Measurements from ENCODE around the gene TNFRSF13B.
"Not testable (repeated sequence)": the region's sequence is repeated elsewhere in the genome, so short reads cannot be mapped to it uniquely, and the experiment has no call there.

Gene TNFRSF13B

GRCh38 chr17:16923097-16923903 lies 48.6 kb downstream of the TNFRSF13B start:
- no peak for DNase-seq

- no peak for DNase-seq
Observed at GRCh38 chr17:16922386-16923096, 49.4 kb downstream of the TNFRSF13B start.

GRCh38 chr17:16921451-16921850 lies 50.5 kb downstream of the TNFRSF13B start:
- not testable (repeated sequence) for DNase-seq

- no peak for DNase-seq
Observed at GRCh38 chr17:16920628-16921020, 51.3 kb downstream of the TNFRSF13B start.

GRCh38 chr17:16919663-16920627 lies 52.0 kb downstream of the TNFRSF13B start:
- no peak for DNase-seq

DNA sequence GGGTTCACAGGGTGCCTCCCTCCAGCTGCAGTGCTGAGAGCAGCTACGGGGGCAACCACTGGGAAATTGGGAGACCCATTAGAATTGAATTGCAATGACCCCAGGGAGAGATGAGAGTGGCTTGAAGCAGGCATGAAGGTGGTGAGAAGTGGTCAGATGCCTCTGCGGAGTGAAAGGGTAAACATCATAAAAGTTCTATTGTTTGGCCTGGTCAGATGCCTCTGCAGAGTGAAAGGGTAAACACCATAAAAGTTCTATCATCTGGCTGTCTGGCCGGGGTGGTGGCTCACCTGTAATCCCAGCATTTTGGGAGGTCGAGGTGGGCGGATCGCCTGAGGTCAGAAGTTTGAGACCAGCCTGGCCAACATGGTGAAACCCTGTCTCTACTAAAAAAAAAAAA lies 53.5 kb downstream of the TNFRSF13B start:
- DNase-seq = no peak

DNA sequence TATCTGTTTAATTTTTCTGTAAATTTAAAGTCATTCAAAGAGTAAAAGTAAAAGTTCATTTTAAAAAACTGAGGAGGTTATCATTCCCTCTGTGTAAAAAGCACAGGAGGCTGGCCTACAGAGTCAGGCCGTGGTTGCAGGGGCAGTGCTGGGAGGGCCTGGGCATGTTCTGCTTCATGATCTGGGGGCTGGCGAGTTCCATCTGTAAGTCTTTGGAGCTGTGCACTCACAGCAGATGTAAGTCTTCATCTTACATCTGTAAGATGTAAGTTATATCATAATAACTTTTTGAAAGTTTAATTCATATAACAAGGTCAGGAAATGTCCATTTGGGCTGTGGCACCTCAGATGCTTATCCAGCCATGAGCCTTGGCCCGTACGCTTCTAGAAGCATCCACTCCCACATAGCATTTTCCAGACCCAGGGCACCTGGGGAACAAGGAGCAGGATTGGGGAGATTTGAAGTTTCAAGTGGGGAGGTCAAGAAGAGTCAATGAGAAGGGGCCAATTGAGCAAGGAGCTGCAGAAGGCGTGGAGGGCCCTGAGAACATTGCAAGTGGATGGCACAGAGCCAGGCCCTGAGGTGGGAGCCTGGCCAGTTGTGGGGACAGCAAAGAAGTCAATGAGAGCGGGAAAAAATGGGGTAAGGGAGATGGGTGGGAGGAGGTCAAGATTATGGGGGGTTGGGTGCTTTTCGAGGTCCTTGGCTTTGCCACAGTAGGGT lies 54.1 kb downstream of the TNFRSF13B start:
- DNase-seq = no peak

- DNase-seq = no peak
Observed at GRCh38 chr17:16916557-16916920, 55.4 kb downstream of the TNFRSF13B start.

DNA sequence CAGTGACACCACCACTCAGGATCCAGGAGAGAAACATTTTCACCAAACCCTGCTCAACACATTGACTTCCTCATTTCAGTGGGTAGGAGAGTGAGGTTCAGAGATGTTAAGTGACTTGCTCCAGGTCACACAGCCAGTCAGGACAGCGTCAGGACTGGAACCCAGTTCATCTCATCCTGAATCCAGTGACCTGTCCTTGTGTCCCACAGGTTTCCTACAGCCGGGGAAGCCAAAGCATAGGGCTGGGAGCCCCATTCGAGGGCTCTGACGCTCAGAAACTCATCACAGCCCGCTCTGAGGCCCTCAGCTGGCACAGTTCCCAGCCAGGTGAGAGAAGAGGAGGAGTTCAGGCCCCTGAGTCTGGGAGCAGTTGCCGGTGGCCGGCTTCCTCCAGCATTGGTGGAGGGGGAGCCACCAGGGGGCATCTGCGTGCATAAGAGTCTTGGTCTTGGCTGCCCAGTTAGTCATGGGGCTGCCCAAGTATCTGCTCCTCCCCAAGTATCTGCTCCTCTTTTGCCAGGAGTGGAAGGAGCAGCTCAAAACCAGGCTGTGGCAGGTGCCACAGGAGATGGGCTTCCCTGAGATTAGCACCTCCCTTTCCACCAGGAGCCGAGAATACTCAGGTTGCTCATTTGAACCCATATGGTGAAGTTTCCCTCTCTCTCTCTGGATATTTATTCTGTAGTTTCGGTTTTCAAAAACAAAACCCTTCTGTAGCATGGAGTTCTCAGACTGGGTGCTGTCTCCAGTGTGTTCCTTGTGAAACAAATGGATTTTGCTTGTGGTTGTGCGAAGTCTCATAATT lies 56.0 kb downstream of the TNFRSF13B start:
- peak; percentile 7 for DNase-seq

DNA sequence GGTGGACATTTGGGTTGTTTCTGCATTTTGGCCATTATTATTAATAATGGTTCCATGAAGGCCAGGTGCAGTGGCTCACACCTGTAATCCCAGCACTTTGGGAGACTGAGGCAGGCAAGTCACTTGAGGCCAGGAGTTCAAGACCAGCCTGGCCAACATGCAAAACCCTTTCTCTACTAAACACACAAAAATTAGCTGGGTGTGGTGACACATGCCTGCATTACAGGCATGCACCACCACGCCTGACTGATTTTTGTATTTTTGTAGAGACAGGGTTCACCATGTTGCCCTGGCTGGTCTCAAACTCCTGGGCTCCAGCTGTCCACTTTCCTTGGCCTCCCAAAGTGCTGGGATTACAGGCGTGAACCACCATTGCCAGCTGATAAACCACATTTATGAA lies 58.5 kb downstream of the TNFRSF13B start:
- no peak for DNase-seq

- DNase-seq = peak; percentile 7
Observed at GRCh38 chr17:16912021-16912962, 59.6 kb downstream of the TNFRSF13B start.

DNA sequence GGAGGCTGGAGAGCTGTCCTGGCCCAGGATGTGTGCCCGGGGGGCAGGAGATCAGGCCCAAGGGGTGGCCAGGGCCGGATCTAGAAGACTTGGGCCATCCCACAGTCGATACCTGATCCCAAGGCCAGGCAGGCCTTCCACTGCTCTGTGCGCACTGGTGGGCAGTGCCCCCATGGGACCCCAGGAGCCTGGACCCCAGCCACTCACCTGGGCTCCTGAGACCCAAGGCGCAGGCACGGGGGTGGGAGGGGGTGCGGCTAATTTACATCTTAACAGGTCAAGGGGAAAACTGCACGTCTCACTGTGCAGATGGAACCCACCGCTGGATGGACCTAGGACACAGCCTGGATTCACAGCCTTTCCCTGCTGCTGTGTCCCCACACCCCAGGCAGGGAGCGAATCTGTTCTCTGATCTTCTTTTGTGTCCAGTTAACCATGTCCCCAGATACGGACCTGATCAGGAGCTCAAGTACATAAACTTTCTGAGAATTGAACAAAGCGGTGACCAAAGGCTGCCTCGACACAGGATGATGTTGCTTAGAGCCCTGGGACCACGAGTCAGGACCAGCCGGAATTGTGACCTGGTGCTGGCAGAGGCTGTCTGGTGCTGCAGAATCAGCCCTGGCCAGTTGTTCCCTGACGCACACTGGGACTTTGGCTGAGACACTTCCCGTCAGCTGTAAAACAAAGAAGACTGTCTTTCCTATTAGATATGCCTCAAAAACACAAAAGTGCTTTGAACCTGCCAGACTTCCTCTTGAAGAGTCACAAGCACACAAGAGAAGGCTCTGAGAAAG lies 60.6 kb downstream of the TNFRSF13B start:
- DNase-seq = peak; percentile 14

DNA sequence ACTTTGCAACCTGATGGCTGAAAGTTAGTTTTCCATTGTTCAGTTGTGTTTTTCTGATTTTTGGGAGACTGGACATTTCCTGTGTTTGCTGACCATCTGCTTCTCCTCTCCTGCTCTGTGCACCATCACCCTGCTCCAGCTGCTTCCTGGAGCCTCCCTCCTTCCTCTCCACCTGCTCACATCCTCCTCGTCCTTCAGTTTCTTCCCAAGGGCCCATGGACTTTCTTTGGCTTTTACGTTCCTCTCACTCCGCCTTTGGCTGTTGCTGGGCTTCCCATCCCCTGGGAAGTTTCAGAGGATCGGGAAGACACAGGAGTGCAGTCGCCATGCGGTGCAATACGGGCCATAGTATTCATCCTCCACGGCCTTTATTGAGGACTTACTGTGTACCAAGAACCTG lies 61.6 kb downstream of the TNFRSF13B start:
- DNase-seq = peak; percentile 6

GRCh38 chr17:16909472-16910246 lies 62.3 kb downstream of the TNFRSF13B start:
- DNase-seq = peak; percentile 3

GRCh38 chr17:16908273-16908672 lies 63.6 kb downstream of the TNFRSF13B start:
- no peak for DNase-seq

DNA sequence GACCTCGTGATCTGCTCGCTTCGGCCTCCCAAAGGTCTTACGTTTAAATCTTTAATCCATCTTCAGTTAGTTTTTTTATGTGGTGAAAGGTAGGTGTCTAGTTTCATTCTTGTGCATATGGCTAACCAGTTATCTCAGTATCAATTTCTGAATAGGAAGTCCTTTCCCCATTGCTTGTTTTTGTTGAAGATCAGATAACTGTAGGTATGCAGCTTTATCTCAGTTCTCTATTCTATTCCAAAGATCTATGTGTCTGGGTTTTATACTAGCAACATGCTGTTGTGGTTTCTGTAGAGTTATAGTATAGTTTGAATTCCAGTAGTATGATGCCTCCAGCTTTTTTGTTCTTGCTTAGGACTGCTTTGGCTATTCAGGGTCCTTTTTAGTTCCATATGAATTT lies 65.2 kb downstream of the TNFRSF13B start:
- no peak for DNase-seq

DNA sequence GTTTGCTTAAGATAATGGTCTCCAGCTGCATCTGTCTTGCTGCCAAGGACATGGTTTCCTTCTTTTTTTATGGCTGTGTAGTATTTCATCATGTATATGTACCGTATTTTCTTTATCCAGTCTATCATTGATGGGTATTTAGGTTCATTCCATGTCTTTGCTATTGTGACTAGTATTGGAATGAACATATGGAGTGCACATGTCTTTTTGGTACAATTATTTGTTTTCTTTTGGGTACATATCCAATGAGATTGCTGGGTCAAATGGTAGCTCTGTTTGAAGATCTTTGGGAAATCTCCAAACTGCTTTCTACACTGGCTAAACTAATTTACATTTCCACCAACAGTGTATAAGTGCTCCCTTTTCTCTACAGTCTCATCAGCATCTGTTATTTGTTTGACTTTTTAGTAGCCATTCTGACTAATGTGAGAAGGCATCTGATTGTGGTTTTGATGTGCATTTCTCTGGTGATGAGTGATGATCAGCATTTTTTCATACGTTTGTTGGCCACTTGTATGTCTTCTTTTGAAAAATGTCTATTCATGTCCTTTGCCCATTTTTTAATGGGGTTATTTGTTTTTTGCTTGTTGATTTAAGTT lies 66.2 kb downstream of the TNFRSF13B start:
- DNase-seq = no peak

- not testable (repeated sequence) for DNase-seq
Observed at GRCh38 chr17:16903070-16903469, 68.8 kb downstream of the TNFRSF13B start.
